GM21515 (cell line): Measurements from ENCODE around the gene SPPL2C.

Experiments
- ATAC-seq: cut with Tn5 transposase; IDR thresholded peaks from one replicate; pipeline ENCODE4 v1.9.1; 2021; ENCODE audit not compliant: unreplicated experiment

The SPPL2C gene

DNA sequence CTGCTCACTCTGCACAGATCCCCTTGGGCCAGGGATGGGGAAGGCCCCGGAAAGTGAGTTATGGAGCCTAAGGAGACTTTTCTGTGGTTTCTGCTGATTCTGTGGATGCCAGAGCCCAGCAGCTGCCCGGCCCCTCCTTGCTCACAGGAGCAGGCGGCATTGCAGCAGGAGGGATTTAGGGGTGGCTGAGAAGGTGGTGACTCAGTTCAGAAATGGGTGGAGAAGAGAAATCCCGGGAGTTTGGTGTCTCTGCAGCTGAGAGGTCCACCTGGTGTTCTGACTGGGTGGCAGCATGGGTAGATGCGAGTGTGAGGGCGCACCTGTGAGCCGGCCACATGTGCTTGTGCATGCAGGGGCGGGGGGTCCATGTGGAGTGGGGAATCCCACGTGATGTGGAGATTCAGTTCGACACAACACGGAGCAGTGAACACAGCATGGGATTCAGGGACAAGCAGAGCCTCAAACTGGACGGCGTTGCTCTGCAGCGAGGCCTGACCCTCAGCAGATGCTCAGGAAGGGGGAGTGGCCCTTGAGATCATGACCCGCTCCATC, 16.0 kb upstream of the SPPL2C start:
- no peak for ATAC-seq

- ATAC-seq = no peak
Measured at GRCh38 chr17:45833920-45834319, 10.8 kb upstream of the SPPL2C start.

DNA sequence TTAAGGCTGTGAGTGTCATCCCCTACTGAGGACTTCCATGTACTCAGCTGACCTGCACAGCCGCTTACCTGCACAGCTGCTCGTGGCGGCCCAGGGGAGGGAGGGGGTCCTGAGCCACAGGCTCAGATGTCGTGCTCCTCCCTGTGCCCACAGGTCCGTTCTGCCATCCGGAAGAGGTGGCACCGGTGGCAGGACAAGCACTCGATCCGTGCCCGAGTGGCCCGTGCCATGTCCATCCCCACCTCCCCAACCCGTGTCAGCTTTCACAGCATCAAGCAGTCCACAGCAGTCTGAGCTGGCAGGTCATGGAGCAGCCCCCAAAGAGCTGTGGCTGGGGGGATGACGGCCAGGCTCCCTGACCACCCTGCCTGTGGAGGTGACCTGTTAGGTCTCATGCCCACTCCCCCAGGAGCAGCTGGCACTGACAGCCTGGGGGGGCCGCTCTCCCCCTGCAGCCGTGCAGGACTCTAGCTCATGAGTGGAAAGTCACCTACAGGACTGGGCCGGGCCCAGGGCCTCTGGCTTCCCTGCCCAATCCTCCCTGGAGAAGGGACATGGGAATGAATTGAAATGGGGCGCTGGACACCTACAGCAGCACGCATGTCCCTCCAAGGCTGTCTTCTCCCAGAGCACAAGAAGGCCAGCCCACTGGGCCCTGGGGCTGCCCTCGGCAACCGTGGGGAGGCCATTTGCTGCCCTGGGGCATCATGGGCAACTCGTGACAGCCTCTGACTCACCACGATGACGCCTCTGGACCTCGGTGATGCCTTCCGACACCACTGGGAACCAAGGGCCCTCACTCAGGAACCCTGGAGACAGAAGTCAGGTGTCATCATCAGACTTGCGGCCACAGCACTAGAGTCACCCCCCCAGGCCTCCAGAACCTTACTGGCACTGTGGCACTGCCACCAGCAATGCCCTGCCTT, 9.9 kb upstream of the SPPL2C start:
- no peak for ATAC-seq

GRCh38 chr17:45835481-45835880, 9.2 kb upstream of the SPPL2C start:
- no peak for ATAC-seq

- ATAC-seq = no peak
Measured at GRCh38 chr17:45836047-45837044, 8.3 kb upstream of the SPPL2C start.

DNA sequence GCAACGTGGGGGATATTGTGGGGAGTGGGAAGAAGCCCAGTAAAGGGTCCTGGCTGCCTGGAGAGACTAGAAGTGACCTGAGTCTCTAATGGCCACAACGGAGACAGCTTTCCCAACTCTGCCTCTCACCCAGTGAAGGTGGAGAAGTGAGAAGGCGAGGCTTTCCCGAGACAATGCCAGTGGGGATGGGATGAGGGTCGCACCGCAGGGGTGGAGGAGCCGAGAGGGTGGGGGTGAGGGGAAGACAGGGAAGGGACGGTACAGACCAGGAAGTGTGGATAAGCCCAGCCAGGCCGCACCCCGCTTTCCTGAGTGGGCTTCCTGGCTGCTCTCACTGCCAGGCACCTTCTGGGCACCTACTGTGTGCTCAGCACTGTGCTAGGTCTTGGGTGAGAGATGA, 7.5 kb upstream of the SPPL2C start:
- no peak for ATAC-seq

DNA sequence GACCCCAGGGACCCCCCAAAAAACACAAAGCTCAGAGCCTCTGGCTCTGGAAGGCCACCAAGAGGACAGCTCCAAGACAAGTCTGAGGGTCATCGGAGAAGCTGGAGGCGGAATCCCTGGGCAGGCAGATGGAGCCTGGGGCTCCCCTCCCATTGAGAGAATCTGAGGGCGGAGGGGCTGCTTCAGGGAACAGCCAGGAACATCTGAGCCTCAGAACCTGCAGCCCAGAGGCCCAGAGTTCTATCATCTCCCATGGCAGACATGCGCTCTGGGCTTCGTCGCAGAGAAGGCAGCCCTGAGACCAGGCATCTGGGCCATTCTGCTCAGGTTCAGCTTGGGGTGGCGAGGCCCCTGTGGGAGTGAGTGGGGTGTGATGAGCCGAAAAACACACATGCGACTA, 7.1 kb upstream of the SPPL2C start:
- no peak for ATAC-seq

DNA sequence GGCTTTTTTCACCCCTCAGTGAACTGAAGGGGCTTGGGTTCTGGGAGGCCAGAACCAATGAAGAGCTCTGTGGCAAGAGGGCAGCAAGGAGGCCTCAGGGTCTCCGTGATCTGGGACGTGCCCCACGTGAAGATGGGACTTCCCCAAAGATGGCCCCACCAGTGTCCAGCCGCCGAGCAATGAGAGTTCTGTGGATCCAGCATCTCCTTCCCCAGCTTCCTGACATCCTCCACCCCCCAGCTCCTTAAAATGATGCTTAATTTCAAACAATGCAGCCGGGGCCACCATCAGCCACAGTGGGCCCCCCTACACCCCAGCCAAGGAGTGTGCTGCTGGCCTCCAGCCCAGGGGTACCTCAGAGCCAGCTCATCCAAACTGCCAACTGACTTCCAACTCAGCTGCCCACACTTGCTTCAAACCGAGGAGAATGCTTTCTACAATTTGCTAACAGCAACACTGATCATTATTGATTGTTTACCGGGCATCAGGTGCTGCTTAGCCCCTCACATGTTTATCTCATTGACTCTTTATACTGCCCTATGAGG, 5.9 kb upstream of the SPPL2C start:
- ATAC-seq = no peak

DNA sequence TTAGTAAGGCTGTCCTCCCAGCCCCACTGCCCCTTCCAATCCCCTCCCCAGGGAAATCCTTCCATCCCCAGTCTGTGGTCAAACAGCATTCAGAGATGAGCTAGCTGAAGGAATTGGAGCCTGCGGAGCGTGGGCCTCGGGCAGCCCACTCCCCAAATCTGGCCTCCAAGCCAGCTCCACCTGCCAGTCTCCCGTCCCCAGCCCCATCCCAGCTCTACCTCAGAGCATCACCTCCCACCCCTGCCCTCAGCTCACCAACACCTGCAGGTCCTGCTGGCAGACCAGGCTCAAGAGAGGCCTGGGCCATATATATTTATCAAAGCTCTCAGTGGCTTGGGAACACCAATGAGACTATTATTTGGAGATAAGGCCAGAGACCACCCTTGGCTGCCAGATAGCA, 5.2 kb upstream of the SPPL2C start:
- no peak for ATAC-seq

DNA sequence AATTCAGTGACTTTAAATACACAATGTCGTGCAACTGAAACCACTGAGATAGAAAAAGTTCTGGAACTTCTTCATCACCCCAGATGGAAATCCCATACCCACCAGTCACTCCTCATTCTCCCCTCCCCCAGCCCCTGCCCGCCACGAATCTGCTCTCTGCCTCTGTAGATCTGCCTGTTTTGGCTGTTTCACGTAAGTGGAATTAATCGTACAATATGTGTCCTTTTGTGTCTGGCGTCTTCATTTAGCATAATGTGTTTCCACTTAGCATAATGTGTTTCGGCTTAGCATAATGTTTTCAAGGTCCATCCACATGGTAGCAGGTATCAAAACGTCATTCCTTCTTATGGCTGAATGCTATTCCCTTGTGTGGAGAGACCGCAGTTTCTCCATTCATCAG, 3.5 kb upstream of the SPPL2C start:
- no peak for ATAC-seq

DNA sequence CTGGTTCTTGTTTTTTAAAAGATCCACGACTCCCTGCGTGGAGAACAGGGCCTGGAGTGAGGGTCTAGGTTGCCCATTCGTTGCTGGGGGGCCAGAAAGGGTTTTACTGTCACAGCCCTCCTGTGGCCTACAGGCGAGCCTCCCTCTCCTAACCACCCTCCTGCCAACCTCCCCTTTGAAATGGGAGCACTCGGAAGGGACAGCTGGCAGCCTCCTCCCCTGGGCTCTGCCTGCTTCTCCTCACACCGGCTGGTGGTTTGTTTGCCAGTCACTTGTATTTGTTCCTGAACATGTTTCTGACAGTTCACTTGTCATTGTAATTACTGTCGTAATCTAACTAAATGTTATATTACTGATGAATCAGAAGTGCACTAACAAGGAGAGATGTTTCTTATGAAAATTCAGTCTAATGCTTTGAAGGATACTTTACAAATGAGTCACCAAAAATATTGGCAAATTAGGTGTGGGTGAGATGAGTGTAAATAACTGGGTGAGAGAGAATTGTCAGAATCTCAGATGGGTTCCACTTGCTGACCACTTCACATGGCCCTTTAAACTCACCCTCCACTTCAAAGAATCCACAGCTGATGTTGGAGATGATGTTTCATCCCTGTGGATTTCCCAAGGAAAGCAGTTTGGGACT, 2.7 kb upstream of the SPPL2C start:
- ATAC-seq = no peak

DNA sequence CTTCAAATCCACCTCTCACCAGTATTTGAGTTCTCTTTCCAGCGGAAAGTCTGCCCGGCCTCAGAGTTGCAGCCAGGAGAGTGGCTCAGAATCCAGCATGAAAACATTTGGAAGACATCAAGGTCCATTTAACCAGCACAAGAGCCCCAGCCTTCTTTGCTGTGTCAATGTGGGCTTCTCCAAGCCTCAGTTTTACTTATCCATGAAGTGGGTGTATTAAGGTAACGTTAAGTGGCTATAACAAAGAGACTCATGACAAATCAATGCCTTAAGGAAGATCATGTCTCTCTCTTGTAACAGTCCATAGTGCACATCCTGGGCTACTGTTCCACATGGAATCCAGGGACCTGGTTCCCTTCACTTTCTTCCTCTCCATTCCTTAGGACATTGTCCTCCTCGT, 959 bp upstream of the SPPL2C start:
- no peak for ATAC-seq

DNA sequence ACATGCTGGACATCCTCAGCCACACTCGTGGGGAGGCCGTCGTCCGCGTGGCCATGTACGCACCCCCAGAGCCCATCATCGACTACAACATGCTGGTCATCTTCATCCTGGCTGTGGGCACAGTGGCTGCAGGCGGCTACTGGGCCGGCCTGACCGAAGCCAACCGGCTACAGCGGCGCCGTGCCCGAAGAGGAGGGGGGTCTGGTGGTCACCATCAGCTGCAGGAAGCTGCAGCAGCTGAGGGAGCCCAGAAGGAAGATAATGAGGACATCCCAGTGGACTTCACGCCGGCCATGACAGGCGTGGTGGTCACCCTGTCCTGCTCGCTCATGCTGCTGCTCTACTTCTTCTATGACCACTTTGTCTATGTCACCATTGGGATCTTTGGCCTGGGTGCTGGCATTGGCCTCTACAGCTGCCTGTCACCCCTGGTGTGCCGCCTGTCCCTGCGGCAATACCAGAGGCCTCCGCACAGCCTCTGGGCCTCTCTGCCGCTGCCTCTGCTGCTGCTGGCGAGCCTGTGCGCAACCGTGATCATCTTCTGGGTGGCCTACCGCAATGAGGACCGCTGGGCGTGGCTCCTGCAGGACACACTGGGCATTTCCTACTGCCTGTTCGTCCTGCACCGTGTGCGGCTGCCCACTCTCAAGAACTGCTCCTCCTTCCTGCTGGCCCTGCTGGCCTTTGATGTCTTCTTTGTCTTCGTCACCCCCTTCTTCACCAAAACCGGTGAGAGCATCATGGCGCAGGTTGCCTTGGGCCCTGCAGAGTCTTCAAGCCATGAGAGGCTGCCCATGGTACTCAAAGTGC, 900 bp downstream of the SPPL2C start:
- ATAC-seq = no peak

DNA sequence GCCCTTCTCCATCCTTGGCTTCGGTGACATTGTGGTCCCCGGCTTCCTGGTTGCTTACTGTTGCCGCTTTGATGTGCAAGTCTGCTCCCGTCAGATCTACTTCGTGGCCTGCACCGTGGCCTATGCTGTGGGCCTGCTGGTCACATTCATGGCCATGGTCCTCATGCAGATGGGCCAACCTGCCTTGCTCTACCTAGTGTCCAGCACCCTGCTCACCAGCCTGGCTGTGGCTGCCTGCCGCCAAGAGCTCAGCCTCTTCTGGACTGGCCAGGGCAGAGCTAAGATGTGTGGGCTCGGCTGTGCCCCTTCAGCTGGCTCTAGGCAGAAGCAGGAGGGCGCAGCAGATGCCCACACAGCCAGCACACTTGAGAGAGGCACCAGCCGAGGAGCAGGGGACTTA, 1.5 kb downstream of the SPPL2C start:
- no peak for ATAC-seq

- no peak for ATAC-seq
Measured at GRCh38 chr17:45846646-45847045, 2.0 kb downstream of the SPPL2C start.

DNA sequence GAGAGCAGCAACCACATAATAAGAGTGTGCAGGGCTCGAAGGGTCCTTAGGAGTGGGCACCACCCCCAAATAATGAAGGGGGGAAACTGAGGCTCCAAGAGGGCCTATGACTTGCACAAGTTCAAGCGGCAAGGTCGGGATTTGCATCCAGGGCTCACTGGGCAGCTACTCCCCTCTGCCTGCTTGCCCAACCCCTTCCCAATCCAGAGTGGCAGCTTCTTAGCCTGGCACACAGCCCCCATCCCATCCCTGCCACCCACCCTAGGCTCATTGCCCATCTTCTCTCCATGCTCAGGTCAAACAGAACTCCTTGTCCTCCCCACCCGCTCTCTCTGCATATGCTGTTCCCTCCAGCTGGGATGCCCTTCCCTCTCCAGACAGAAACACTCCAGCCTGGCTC, 2.4 kb downstream of the SPPL2C start:
- no peak for ATAC-seq

GRCh38 chr17:45847747-45848146, 3.1 kb downstream of the SPPL2C start:
- no peak for ATAC-seq

GRCh38 chr17:45848405-45848804, 3.7 kb downstream of the SPPL2C start:
- ATAC-seq = no peak

DNA sequence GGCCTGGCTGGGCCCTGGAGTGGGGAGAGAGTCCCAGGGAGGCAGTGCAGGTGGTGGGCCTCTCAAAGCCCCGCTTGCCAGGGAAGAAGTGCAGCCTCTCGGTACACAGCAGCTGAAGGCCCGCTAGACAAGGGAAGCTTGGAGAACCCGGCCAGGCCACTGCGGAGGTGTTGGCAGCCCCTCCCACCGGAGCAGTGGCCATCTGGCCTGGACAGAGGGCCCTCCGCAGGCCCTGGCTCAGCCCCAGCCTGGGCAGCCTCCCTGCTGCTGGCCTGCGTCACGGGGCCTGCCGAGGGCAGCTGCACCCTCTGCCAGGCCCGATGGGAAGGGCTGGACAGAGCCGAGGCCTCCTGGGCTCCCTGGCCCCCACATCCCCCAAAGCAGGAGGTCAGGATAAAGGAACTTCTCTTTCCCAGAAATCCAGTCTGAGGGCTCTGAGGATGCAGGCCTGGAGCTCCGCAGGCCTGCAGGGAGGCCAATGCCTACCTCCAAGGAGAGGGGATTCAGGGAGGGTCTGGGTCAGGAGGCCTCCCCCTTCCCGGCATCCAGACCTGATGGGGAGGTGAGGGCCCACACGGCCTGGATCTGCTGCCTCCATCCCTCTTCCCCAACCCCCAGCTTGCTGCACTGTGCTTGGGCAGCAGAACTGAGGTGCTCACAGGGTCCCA, 4.3 kb downstream of the SPPL2C start:
- no peak for ATAC-seq
